ENCODE data around the gene TEAD1.

Gene TEAD1

GRCh38 chr11:12785901-12786300 is 111.7 kb downstream of the TEAD1 start:
- ATAC-seq = peak; percentile 11
- H3K27ac Mint-ChIP-seq = no peak overlapping the region
- H3K4me1 Mint-ChIP-seq = no peaks in the 10 kb centered on the region
- no peaks in the 10 kb centered on the region for H3K9me3 Mint-ChIP-seq
- no peak for DNase-seq (ENCODE audit: low spot score in 2 of 2)
- H3K36me3 Mint-ChIP-seq = no peaks in the 10 kb centered on the region
- no peak overlapping the region for H3K4me3 Mint-ChIP-seq

GRCh38 chr11:12786450-12786849 is 112.2 kb downstream of the TEAD1 start:
- Mint-ChIP-seq H3K4me3 (no peak overlapping the region), H3K27ac (no peak overlapping the region), H3K4me1 (no peaks in the 10 kb centered on the region), H3K36me3 (no peaks in the 10 kb centered on the region), H3K9me3 (no peaks in the 10 kb centered on the region)
- DNase-seq (ENCODE audit: low spot score in 2 of 2) (no peak), ATAC-seq (no peak)

- Mint-ChIP-seq H3K27ac (no peak overlapping the region), H3K4me1 (no peaks in the 10 kb centered on the region), H3K9me3 (no peaks in the 10 kb centered on the region), H3K36me3 (no peaks in the 10 kb centered on the region), H3K4me3 (no peak overlapping the region)
- DNase-seq (ENCODE audit: low spot score in 2 of 2) = no peak
- ATAC-seq = no peak
Measured at GRCh38 chr11:12786891-12787290, 112.7 kb downstream of the TEAD1 start.

GRCh38 chr11:12787847-12788246 is 113.6 kb downstream of the TEAD1 start:
- H3K9me3 Mint-ChIP-seq = no peaks in the 10 kb centered on the region
- no peak for DNase-seq (ENCODE audit: low spot score in 2 of 2)

GRCh38 chr11:12789054-12789453 is 114.8 kb downstream of the TEAD1 start:
- no peaks in the 10 kb centered on the region for H3K9me3 Mint-ChIP-seq
- ATAC-seq (no peak), DNase-seq (ENCODE audit: low spot score in 2 of 2) (no peak)
- H3K36me3 Mint-ChIP-seq = no peaks in the 10 kb centered on the region
- no peaks in the 10 kb centered on the region for H3K4me1 Mint-ChIP-seq
- no peak overlapping the region for H3K27ac Mint-ChIP-seq
- H3K4me3 Mint-ChIP-seq = no peak overlapping the region

More at GRCh38 chr11:12787847-12788246, 113.6 kb downstream of the TEAD1 start:
- no peak for ATAC-seq
- Mint-ChIP-seq H3K36me3 (no peaks in the 10 kb centered on the region), H3K27ac (no peak overlapping the region), H3K4me3 (no peak overlapping the region), H3K4me1 (no peaks in the 10 kb centered on the region)

- no peak overlapping the region for H3K4me3 Mint-ChIP-seq
- H3K4me1 Mint-ChIP-seq = no peaks in the 10 kb centered on the region
- H3K27ac Mint-ChIP-seq = no peak overlapping the region
- no peak for DNase-seq (ENCODE audit: low spot score in 2 of 2)
- ATAC-seq = peak; percentile 37
- no peaks in the 10 kb centered on the region for H3K36me3 Mint-ChIP-seq
- H3K9me3 Mint-ChIP-seq = no peaks in the 10 kb centered on the region
Measured at GRCh38 chr11:12789596-12790215, 115.5 kb downstream of the TEAD1 start.

GRCh38 chr11:12790861-12791616 is 116.8 kb downstream of the TEAD1 start:
- Mint-ChIP-seq H3K36me3 (no peaks in the 10 kb centered on the region), H3K4me1 (no peaks in the 10 kb centered on the region), H3K9me3 (no peaks in the 10 kb centered on the region), H3K27ac (no peak overlapping the region), H3K4me3 (no peak overlapping the region)
- ATAC-seq = no peak
- no peak for DNase-seq (ENCODE audit: low spot score in 2 of 2)

- Mint-ChIP-seq H3K9me3 (no peaks in the 10 kb centered on the region), H3K36me3 (no peaks in the 10 kb centered on the region), H3K27ac (no peak overlapping the region), H3K4me3 (no peak overlapping the region), H3K4me1 (no peaks in the 10 kb centered on the region)
- ATAC-seq (no peak), DNase-seq (ENCODE audit: low spot score in 2 of 2) (no peak)
Measured at GRCh38 chr11:12792018-12792417, 117.8 kb downstream of the TEAD1 start.

GRCh38 chr11:12792590-12792989 is 118.4 kb downstream of the TEAD1 start:
- no peak overlapping the region for H3K4me3 Mint-ChIP-seq
- H3K4me1 Mint-ChIP-seq = no peaks in the 10 kb centered on the region
- ATAC-seq = no peak
- no peaks in the 10 kb centered on the region for H3K36me3 Mint-ChIP-seq
- H3K9me3 Mint-ChIP-seq = no peaks in the 10 kb centered on the region
- no peak overlapping the region for H3K27ac Mint-ChIP-seq
- no peak for DNase-seq (ENCODE audit: low spot score in 2 of 2)

- Mint-ChIP-seq H3K36me3 (no peaks in the 10 kb centered on the region), H3K9me3 (no peaks in the 10 kb centered on the region), H3K4me3 (no peak overlapping the region), H3K27ac (no peak overlapping the region), H3K4me1 (no peaks in the 10 kb centered on the region)
- no peak for ATAC-seq
- DNase-seq (ENCODE audit: low spot score in 2 of 2) = no peak
Measured at GRCh38 chr11:12793065-12793464, 118.8 kb downstream of the TEAD1 start.

- Mint-ChIP-seq H3K36me3 (no peaks in the 10 kb centered on the region), H3K4me3 (no peak overlapping the region), H3K4me1 (no peaks in the 10 kb centered on the region), H3K9me3 (no peaks in the 10 kb centered on the region), H3K27ac (no peak overlapping the region)
- DNase-seq (ENCODE audit: low spot score in 2 of 2) = no peak
- ATAC-seq = no peak
Measured at GRCh38 chr11:12793506-12793905, 119.3 kb downstream of the TEAD1 start.

- ATAC-seq (peak; percentile 8), DNase-seq (ENCODE audit: low spot score in 2 of 2) (no peak)
- H3K36me3 Mint-ChIP-seq = no peaks in the 10 kb centered on the region
- no peak overlapping the region for H3K4me3 Mint-ChIP-seq
- no peak overlapping the region for H3K27ac Mint-ChIP-seq
- no peaks in the 10 kb centered on the region for H3K9me3 Mint-ChIP-seq
- H3K4me1 Mint-ChIP-seq = no peaks in the 10 kb centered on the region
Measured at GRCh38 chr11:12794576-12795230, 120.5 kb downstream of the TEAD1 start.

- no peaks in the 10 kb centered on the region for H3K9me3 Mint-ChIP-seq
- DNase-seq (ENCODE audit: low spot score in 2 of 2) (no peak), ATAC-seq (no peak)
- no peaks in the 10 kb centered on the region for H3K4me1 Mint-ChIP-seq
- H3K27ac Mint-ChIP-seq = no peak overlapping the region
- H3K36me3 Mint-ChIP-seq = no peaks in the 10 kb centered on the region
- no peak overlapping the region for H3K4me3 Mint-ChIP-seq
Measured at GRCh38 chr11:12797996-12798395, 123.8 kb downstream of the TEAD1 start.

GRCh38 chr11:12798609-12799011 is 124.4 kb downstream of the TEAD1 start:
- Mint-ChIP-seq H3K4me3 (no peak overlapping the region), H3K36me3 (no peaks in the 10 kb centered on the region), H3K9me3 (no peaks in the 10 kb centered on the region), H3K27ac (no peak overlapping the region), H3K4me1 (no peaks in the 10 kb centered on the region)
- ATAC-seq (no peak), DNase-seq (ENCODE audit: low spot score in 2 of 2) (no peak)

GRCh38 chr11:12799334-12799835 is 125.2 kb downstream of the TEAD1 start:
- no peak overlapping the region for H3K27ac Mint-ChIP-seq
- no peak for ATAC-seq
- H3K4me3 Mint-ChIP-seq = no peak overlapping the region

More at GRCh38 chr11:12799334-12799835, 125.2 kb downstream of the TEAD1 start:
- no peaks in the 10 kb centered on the region for H3K4me1 Mint-ChIP-seq
- no peak for DNase-seq (ENCODE audit: low spot score in 2 of 2)
- no peaks in the 10 kb centered on the region for H3K36me3 Mint-ChIP-seq
- H3K9me3 Mint-ChIP-seq = no peaks in the 10 kb centered on the region
